GM18499 (cell line): ENCODE measurements around the gene CRADD.
A peak's percentile ranks its signal among the peaks of the same experiment; 100 is the strongest.
"Not testable (repeated sequence)": the region's sequence is repeated elsewhere in the genome, so short reads cannot be mapped to it uniquely, and the experiment has no call there.

Experiments used
- ATAC-seq: cut with Tn5 transposase; IDR thresholded peaks from one replicate; pipeline ENCODE4 v1.9.1; 2021; ENCODE audit warnings: moderate number of reproducible peaks; ENCODE audit not compliant: insufficient read depth, unreplicated experiment

The CRADD gene

GRCh38 chr12:93704122-93704521, 26.9 kb downstream of the CRADD start:
- peak; percentile 62 for ATAC-seq

GRCh38 chr12:93704625-93705024, 27.4 kb downstream of the CRADD start:
- ATAC-seq, result no peak

- no peak for ATAC-seq
Measured at GRCh38 chr12:93705237-93705636, 28.1 kb downstream of the CRADD start.

GRCh38 chr12:93706387-93706786, 29.2 kb downstream of the CRADD start:
- no peak for ATAC-seq

- ATAC-seq, result no peak
Measured at GRCh38 chr12:93706824-93707223, 29.6 kb downstream of the CRADD start.

- no peak for ATAC-seq
Measured at GRCh38 chr12:93707836-93708235, 30.7 kb downstream of the CRADD start.

- no peak for ATAC-seq
Measured at GRCh38 chr12:93708952-93709351, 31.8 kb downstream of the CRADD start.

GRCh38 chr12:93709386-93709785, 32.2 kb downstream of the CRADD start:
- ATAC-seq, result no peak

- ATAC-seq, result no peak
Measured at GRCh38 chr12:93710574-93710926, 33.4 kb downstream of the CRADD start.

- ATAC-seq, result not testable (repeated sequence)
Measured at GRCh38 chr12:93711502-93711901, 34.3 kb downstream of the CRADD start.

- no peak for ATAC-seq
Measured at GRCh38 chr12:93712200-93712599, 35.0 kb downstream of the CRADD start.

- no peak for ATAC-seq
Measured at GRCh38 chr12:93713060-93713459, 35.9 kb downstream of the CRADD start.

GRCh38 chr12:93713800-93714199, 36.6 kb downstream of the CRADD start:
- ATAC-seq, result no peak

- ATAC-seq, result no peak
Measured at GRCh38 chr12:93714382-93714781, 37.2 kb downstream of the CRADD start.

GRCh38 chr12:93719710-93720109, 42.5 kb downstream of the CRADD start:
- ATAC-seq, result no peak

GRCh38 chr12:93720559-93720958, 43.4 kb downstream of the CRADD start:
- no peak for ATAC-seq

- no peak for ATAC-seq
Measured at GRCh38 chr12:93722179-93722578, 45.0 kb downstream of the CRADD start.

GRCh38 chr12:93722835-93723567, 45.8 kb downstream of the CRADD start:
- ATAC-seq, result no peak

GRCh38 chr12:93723568-93723930, 46.4 kb downstream of the CRADD start:
- ATAC-seq, result no peak

GRCh38 chr12:93725531-93725930, 48.4 kb downstream of the CRADD start:
- no peak for ATAC-seq

GRCh38 chr12:93727195-93727811, 50.1 kb downstream of the CRADD start:
- no peak for ATAC-seq

- no peak for ATAC-seq
Measured at GRCh38 chr12:93727911-93728310, 50.7 kb downstream of the CRADD start.
